DOHH2 (cell line): Measurements from ENCODE around the gene ATP8B1.

ENCODE experiments used
- EZH2phosphoT487 ChIP-seq: fragments of 200-600 bp; sonication (generic); IDR thresholded peaks from 2 replicates; pipeline ENCODE4 v1.6.1; 2017; ENCODE audit warnings: borderline replicate concordance, mild to moderate bottlenecking, antibody characterized with exemption, low read length, moderate library complexity, mixed read lengths
- TF ChIP-seq, protein P1 (sequence below): fragments of 200-600 bp; sonication (generic); IDR thresholded peaks from one replicate; pipeline ENCODE4 v1.5.1; 2014; ENCODE audit warnings: antibody characterized with exemption, mild to moderate bottlenecking, low read depth, low read length; ENCODE audit not compliant: poor library complexity, severe bottlenecking

DNA sequence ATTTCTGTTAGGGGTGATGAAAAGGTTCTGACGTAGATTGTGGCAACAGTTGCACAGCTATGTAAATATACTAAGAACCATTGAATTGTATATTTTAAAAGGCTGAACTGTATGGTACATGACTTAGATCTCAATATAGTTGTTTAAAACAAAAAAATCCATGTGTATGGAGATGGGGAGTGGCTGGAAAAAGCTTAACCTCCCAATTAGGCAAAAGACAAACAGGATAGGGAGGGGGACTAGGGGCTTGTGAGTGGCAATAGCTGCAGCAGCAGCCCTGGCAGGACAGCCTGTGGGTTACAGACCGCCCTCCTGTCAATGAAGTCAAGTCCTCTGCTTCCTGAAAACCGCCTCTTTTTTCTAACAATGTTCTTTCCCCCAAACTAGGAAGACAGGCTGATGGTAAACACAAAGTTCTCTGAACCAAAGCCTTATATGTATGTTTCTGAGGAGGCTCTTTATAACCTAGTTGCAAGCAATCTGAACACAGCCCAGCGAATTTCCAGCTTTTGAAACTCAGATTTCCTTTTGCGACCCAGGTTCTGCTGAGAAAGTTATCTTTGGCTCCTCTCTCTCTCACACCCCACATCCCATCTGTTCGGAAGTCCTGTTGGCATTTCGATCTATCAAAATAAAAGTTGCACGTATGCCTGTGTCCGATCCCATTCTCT is 10.3 kb downstream of the ATP8B1 start:
- TF ChIP-seq, protein P1, sequence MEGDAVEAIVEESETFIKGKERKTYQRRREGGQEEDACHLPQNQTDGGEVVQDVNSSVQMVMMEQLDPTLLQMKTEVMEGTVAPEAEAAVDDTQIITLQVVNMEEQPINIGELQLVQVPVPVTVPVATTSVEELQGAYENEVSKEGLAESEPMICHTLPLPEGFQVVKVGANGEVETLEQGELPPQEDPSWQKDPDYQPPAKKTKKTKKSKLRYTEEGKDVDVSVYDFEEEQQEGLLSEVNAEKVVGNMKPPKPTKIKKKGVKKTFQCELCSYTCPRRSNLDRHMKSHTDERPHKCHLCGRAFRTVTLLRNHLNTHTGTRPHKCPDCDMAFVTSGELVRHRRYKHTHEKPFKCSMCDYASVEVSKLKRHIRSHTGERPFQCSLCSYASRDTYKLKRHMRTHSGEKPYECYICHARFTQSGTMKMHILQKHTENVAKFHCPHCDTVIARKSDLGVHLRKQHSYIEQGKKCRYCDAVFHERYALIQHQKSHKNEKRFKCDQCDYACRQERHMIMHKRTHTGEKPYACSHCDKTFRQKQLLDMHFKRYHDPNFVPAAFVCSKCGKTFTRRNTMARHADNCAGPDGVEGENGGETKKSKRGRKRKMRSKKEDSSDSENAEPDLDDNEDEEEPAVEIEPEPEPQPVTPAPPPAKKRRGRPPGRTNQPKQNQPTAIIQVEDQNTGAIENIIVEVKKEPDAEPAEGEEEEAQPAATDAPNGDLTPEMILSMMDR = no peak
- TF ChIP-seq EZH2phosphoT487 = no peak
